ENCODE data around the gene ESAM.
A peak's percentile ranks its signal among the peaks of the same experiment; 100 is the strongest.

The ESAM gene

DNA sequence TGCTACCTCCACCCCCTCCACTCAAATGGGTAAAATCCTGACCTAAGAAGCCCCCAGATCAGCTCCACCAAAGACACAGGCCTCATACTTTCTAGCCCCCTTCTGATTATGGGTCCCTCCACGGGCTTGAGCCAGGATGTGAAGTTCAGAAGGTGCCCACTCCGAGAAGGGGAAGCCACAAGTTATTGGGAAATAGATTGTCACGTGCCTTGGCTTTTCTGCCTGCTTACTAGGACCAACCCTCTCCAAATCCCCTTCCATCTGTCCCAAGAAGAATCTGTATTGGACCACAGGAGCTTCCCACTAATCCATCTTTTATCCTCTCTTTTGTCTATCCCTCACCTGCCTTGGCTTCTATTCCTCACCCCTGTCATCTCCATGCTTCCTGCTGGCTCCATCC, 25.4 kb downstream of the ESAM start:
- peaks cover 3% of the 10 kb centered on the region for H3K4me1 ChIP-seq (ENCODE audit: control insufficient read depth, insufficient read depth, low read length)
- no peaks in the 10 kb centered on the region for H3K9me3 ChIP-seq (ENCODE audit: control insufficient read depth, insufficient read depth, low read length)
- peaks cover 79% of the 10 kb centered on the region for H3K27me3 ChIP-seq (ENCODE audit: control insufficient read depth, insufficient read depth, low read length)
- no peaks in the 10 kb centered on the region for H3K36me3 ChIP-seq (ENCODE audit: control insufficient read depth, insufficient read depth, low read length)
- no peak overlapping the region for H3K9ac ChIP-seq (ENCODE audit: low read depth, low read length)
- H3K4me3 ChIP-seq (ENCODE audit: low read depth, low read length), result no peak overlapping the region

DNA sequence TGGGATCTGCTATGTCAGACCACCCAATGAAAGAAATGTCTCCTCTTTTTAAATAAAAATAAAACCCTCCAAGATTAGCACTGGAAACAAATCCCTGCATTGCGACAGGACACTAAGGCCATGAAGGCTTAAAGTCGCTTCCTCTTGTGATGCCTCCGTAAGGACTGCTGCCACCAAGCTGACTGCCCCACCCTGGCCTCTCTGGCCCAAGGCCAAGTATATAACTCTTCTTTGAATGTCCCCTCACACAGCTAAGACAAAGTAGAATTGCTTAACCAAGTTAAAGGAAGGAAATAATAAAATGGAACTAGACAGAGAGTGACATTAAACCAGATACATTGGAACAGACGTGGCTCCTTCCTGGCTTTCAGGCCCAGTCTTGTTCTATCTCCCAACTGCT, 29.9 kb downstream of the ESAM start:
- H3K9ac ChIP-seq (ENCODE audit: low read depth, low read length), result no peak overlapping the region
- no peak overlapping the region for H3K4me3 ChIP-seq (ENCODE audit: low read depth, low read length)
- no peaks in the 10 kb centered on the region for H3K9me3 ChIP-seq (ENCODE audit: control insufficient read depth, insufficient read depth, low read length)
- peaks cover 59% of the 10 kb centered on the region for H3K27me3 ChIP-seq (ENCODE audit: control insufficient read depth, insufficient read depth, low read length)
- no peaks in the 10 kb centered on the region for H3K36me3 ChIP-seq (ENCODE audit: control insufficient read depth, insufficient read depth, low read length)
- no peaks in the 10 kb centered on the region for H3K4me1 ChIP-seq (ENCODE audit: control insufficient read depth, insufficient read depth, low read length)

DNA sequence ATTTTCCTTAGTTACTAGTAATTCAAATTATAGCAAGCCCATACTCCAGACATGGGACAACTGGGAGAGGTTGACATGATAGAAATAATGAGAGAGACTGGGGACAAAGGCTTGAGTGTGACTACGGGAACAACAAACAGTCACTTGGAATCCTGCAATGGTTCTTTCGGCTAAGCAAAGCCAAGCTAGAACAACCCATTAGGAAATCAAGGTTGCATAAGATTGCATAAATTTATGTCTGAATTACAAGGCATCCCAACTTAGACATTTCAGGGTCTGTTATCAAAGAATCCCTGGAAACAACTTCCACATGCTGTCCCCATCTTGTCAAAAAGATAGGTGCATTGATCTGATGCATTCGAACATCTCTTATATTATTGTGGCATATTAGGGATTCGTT, 32.5 kb downstream of the ESAM start:
- Histone ChIP-seq H3K4me1 (ENCODE audit: control insufficient read depth, insufficient read depth, low read length) (peaks cover 14% of the 10 kb centered on the region), H3K36me3 (ENCODE audit: control insufficient read depth, insufficient read depth, low read length) (no peaks in the 10 kb centered on the region), H3K4me3 (ENCODE audit: low read depth, low read length) (no peak overlapping the region), H3K9ac (ENCODE audit: low read depth, low read length) (no peak overlapping the region), H3K27me3 (ENCODE audit: control insufficient read depth, insufficient read depth, low read length) (peaks cover 57% of the 10 kb centered on the region), H3K9me3 (ENCODE audit: control insufficient read depth, insufficient read depth, low read length) (no peaks in the 10 kb centered on the region)

DNA sequence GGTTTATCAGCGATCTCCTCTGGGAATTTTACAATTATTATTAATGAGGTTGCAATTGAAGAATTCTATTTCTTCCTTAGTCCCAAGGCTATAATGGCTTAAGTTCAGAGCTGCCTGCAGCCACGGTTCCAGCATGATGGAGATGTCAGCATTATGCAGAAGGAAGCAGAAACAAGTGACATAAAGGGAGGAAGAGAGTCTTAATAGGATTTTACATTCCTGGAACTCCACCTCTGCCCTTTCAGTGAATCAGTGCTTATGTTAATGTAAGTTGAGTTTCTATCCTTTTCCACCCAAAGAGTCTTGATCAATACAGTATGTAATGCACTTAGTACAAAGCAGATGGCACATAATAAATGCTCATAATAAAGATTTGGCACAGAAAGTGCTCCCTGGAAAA, 34.0 kb downstream of the ESAM start:
- H3K27me3 ChIP-seq (ENCODE audit: control insufficient read depth, insufficient read depth, low read length), result peaks cover 62% of the 10 kb centered on the region
- H3K4me1 ChIP-seq (ENCODE audit: control insufficient read depth, insufficient read depth, low read length), result peaks cover 17% of the 10 kb centered on the region
- H3K9ac ChIP-seq (ENCODE audit: low read depth, low read length), result no peak overlapping the region
- no peak overlapping the region for H3K4me3 ChIP-seq (ENCODE audit: low read depth, low read length)
- H3K36me3 ChIP-seq (ENCODE audit: control insufficient read depth, insufficient read depth, low read length), result no peaks in the 10 kb centered on the region
- H3K9me3 ChIP-seq (ENCODE audit: control insufficient read depth, insufficient read depth, low read length), result no peaks in the 10 kb centered on the region

DNA sequence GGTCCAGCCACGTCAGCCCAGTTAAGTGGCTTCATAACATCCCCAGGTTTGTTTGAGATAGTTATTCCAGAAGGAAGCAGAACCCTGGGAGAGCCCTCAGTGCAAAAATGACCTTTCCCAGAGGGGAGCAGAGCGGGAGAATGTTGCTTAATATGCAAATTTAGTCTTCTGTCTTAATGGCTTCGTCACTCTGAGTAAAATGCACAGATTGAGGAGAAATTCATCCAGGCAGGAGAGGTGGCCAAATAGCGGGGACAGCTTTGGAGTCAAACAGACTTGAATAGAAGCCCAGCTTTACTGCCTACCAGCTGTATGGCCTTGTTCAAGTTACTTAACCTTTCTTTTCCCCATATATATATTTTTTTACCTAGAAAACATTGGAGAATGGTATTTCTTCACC, 34.6 kb downstream of the ESAM start:
- Histone ChIP-seq H3K9me3 (ENCODE audit: control insufficient read depth, insufficient read depth, low read length) (no peaks in the 10 kb centered on the region), H3K27me3 (ENCODE audit: control insufficient read depth, insufficient read depth, low read length) (peaks cover 68% of the 10 kb centered on the region), H3K36me3 (ENCODE audit: control insufficient read depth, insufficient read depth, low read length) (no peaks in the 10 kb centered on the region), H3K4me3 (ENCODE audit: low read depth, low read length) (no peak overlapping the region), H3K9ac (ENCODE audit: low read depth, low read length) (no peak overlapping the region), H3K4me1 (ENCODE audit: control insufficient read depth, insufficient read depth, low read length) (peaks cover 17% of the 10 kb centered on the region)

- H3K36me3 ChIP-seq (ENCODE audit: control insufficient read depth, insufficient read depth, low read length), result no peaks in the 10 kb centered on the region
- peaks cover 17% of the 10 kb centered on the region for H3K4me1 ChIP-seq (ENCODE audit: control insufficient read depth, insufficient read depth, low read length)
- H3K9ac ChIP-seq (ENCODE audit: low read depth, low read length), result no peak overlapping the region
- H3K9me3 ChIP-seq (ENCODE audit: control insufficient read depth, insufficient read depth, low read length), result no peaks in the 10 kb centered on the region
- peaks cover 77% of the 10 kb centered on the region for H3K27me3 ChIP-seq (ENCODE audit: control insufficient read depth, insufficient read depth, low read length)
- H3K4me3 ChIP-seq (ENCODE audit: low read depth, low read length), result no peak overlapping the region
These were observed 36.4 kb downstream of the ESAM start for GRCh38 chr11:124725719-124726105.

DNA sequence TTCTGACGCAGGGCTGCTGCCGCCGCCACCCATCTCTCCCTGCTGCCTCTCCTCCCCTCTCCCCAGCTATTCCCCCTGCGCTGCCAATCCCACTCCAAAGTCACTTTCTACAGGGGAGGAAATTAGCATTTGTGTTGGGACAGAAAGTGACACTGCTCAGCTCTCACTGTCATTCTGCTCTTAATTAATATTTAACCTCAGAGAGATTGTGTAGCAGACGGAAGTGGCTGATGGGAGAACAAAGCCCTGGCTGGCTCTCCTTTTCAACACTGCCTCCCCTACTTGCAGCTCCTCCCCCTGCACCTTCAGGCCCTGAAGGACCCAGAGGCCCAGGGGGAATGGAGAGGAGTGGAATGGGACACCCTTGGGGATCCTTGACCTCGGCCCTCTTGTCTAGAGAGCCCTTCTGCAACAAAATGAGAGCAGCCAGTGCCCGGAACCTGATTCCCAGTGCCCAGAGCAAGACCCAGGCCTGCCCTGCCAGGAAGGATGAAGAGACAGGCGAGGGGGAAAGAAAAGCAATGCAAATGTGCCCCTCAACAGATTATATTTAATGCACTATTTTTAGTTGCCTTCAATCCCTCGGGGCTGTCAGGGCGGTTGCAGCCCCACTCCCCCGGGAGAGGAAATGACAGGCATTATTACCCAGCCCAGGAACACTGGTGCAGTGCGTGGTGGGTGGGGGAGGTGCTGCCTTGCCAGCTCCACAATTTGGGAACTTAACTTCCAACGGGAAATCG, 36.9 kb downstream of the ESAM start:
- peaks cover 79% of the 10 kb centered on the region for H3K27me3 ChIP-seq (ENCODE audit: control insufficient read depth, insufficient read depth, low read length)
- peaks cover 17% of the 10 kb centered on the region for H3K4me1 ChIP-seq (ENCODE audit: control insufficient read depth, insufficient read depth, low read length)

GRCh38 chr11:124722176-124722575, 39.9 kb downstream of the ESAM start:
- Histone ChIP-seq H3K27me3 (ENCODE audit: control insufficient read depth, insufficient read depth, low read length) (peaks cover 97% of the 10 kb centered on the region), H3K4me1 (ENCODE audit: control insufficient read depth, insufficient read depth, low read length) (peaks cover 23% of the 10 kb centered on the region), H3K9ac (ENCODE audit: low read depth, low read length) (no peak overlapping the region), H3K9me3 (ENCODE audit: control insufficient read depth, insufficient read depth, low read length) (no peaks in the 10 kb centered on the region), H3K36me3 (ENCODE audit: control insufficient read depth, insufficient read depth, low read length) (no peaks in the 10 kb centered on the region), H3K4me3 (ENCODE audit: low read depth, low read length) (no peak overlapping the region)

More for the DNA sequence above, 36.9 kb downstream of the ESAM start:
- Histone ChIP-seq H3K9ac (ENCODE audit: low read depth, low read length) (no peak overlapping the region), H3K36me3 (ENCODE audit: control insufficient read depth, insufficient read depth, low read length) (no peaks in the 10 kb centered on the region), H3K4me3 (ENCODE audit: low read depth, low read length) (no peak overlapping the region), H3K9me3 (ENCODE audit: control insufficient read depth, insufficient read depth, low read length) (no peaks in the 10 kb centered on the region)

- no peaks in the 10 kb centered on the region for H3K36me3 ChIP-seq (ENCODE audit: control insufficient read depth, insufficient read depth, low read length)
- H3K4me1 ChIP-seq (ENCODE audit: control insufficient read depth, insufficient read depth, low read length), result peaks cover 9% of the 10 kb centered on the region
- no peak overlapping the region for H3K9ac ChIP-seq (ENCODE audit: low read depth, low read length)
- peaks cover 99% of the 10 kb centered on the region for H3K27me3 ChIP-seq (ENCODE audit: control insufficient read depth, insufficient read depth, low read length)
- no peaks in the 10 kb centered on the region for H3K9me3 ChIP-seq (ENCODE audit: control insufficient read depth, insufficient read depth, low read length)
- no peak overlapping the region for H3K4me3 ChIP-seq (ENCODE audit: low read depth, low read length)
These were observed 42.6 kb downstream of the ESAM start for GRCh38 chr11:124719534-124719933.

GRCh38 chr11:124718801-124719200, 43.3 kb downstream of the ESAM start:
- Histone ChIP-seq H3K27me3 (ENCODE audit: control insufficient read depth, insufficient read depth, low read length) (peaks cover 99% of the 10 kb centered on the region), H3K4me1 (ENCODE audit: control insufficient read depth, insufficient read depth, low read length) (peaks cover 7% of the 10 kb centered on the region), H3K9me3 (ENCODE audit: control insufficient read depth, insufficient read depth, low read length) (no peaks in the 10 kb centered on the region), H3K9ac (ENCODE audit: low read depth, low read length) (no peak overlapping the region), H3K4me3 (ENCODE audit: low read depth, low read length) (no peak overlapping the region), H3K36me3 (ENCODE audit: control insufficient read depth, insufficient read depth, low read length) (no peaks in the 10 kb centered on the region)

- Histone ChIP-seq H3K36me3 (ENCODE audit: control insufficient read depth, insufficient read depth, low read length) (no peaks in the 10 kb centered on the region), H3K9me3 (ENCODE audit: control insufficient read depth, insufficient read depth, low read length) (no peaks in the 10 kb centered on the region), H3K27me3 (ENCODE audit: control insufficient read depth, insufficient read depth, low read length) (peaks cover 93% of the 10 kb centered on the region), H3K4me3 (ENCODE audit: low read depth, low read length) (peak overlapping the region; percentile 49), H3K9ac (ENCODE audit: low read depth, low read length) (no peak overlapping the region), H3K4me1 (ENCODE audit: control insufficient read depth, insufficient read depth, low read length) (peaks cover 7% of the 10 kb centered on the region)
These were observed 44.1 kb downstream of the ESAM start for GRCh38 chr11:124717786-124718651.

GRCh38 chr11:124717421-124717785, 44.7 kb downstream of the ESAM start:
- Histone ChIP-seq H3K9ac (ENCODE audit: low read depth, low read length) (no peak overlapping the region), H3K36me3 (ENCODE audit: control insufficient read depth, insufficient read depth, low read length) (no peaks in the 10 kb centered on the region), H3K27me3 (ENCODE audit: control insufficient read depth, insufficient read depth, low read length) (peaks cover 92% of the 10 kb centered on the region), H3K4me1 (ENCODE audit: control insufficient read depth, insufficient read depth, low read length) (peaks cover 7% of the 10 kb centered on the region), H3K4me3 (ENCODE audit: low read depth, low read length) (peak overlapping the region; percentile 49), H3K9me3 (ENCODE audit: control insufficient read depth, insufficient read depth, low read length) (no peaks in the 10 kb centered on the region)

All from iPS-15b (cell line).